ENCODE results near the gene CARNS1. TPM values are rescaled to one million over a fixed set of nuclear protein-coding genes. Genes with fewer than 3 reads are reported as not detected.

Gene CARNS1
- total and polyA plus RNA-seq, 2 experiments from 2014 or later, result 2.4 to 7.7 TPM

DNA sequence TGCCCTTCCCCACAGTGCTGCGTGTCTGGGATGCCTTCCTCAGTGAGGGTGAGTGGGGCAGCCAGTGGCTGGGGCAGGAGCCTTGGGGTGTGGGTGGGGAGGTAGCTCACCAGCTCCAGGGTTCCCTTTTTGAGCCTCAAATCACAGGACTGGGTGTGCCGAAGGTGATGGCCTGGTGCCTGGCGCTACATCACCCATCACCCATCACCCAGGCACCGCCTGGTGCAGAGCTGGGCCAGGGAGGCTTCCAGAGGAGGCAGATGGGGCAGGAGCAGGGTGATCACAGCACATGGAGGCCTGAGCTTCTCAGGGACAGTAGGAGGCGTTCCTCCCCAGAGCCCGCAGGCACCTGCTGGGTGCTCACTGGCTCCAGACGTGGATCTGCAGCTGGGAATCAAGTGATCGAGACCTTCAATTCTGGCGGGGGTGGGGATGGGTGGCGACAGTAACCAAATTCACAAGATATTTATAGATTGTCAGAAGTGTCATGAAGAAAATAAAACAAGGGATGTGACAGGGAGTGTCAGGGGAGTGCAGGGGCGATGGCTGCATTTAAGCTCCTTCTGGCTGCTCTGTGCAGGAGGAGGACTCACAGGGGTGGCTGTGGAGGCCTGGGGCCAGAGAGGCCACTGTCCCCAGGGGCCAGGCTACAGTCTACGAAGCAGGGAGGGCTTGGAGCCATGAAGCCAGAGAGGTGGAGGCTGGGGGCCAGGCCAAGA, 8.3 kb upstream of the CARNS1 start:
- H3K4me1 ChIP-seq (ENCODE audit: insufficient read depth), result peaks cover 4% of the 10 kb centered on the region
- no peak overlapping the region for H3K4me3 ChIP-seq
- 70% methylated on average over 12 of the region's 12 CpGs for WGBS (ENCODE audit: low lambda C conversion rate, missing lambda C conversion rate)
- no peaks in the 10 kb centered on the region for H3K9me3 ChIP-seq (ENCODE audit: low read depth)
- H4K20me1 ChIP-seq (ENCODE audit: insufficient read depth, poor library complexity, severe bottlenecking), result no peaks in the 10 kb centered on the region
- no peaks in the 10 kb centered on the region for H3K36me3 ChIP-seq (replicated peaks; ENCODE audit: insufficient read depth, low read depth)
- no peak overlapping the region for H2AFZ ChIP-seq
- TF ChIP-seq EZH2phosphoT487 (IDR thresholded peaks at IDR 0.05; ENCODE audit: low read depth, severe bottlenecking, unreplicated experiment), result no peak
- TF ChIP-seq EZH2 (IDR thresholded peaks at IDR 0.05; ENCODE audit: borderline replicate concordance), result no peak
- TF ChIP-seq, protein P1, sequence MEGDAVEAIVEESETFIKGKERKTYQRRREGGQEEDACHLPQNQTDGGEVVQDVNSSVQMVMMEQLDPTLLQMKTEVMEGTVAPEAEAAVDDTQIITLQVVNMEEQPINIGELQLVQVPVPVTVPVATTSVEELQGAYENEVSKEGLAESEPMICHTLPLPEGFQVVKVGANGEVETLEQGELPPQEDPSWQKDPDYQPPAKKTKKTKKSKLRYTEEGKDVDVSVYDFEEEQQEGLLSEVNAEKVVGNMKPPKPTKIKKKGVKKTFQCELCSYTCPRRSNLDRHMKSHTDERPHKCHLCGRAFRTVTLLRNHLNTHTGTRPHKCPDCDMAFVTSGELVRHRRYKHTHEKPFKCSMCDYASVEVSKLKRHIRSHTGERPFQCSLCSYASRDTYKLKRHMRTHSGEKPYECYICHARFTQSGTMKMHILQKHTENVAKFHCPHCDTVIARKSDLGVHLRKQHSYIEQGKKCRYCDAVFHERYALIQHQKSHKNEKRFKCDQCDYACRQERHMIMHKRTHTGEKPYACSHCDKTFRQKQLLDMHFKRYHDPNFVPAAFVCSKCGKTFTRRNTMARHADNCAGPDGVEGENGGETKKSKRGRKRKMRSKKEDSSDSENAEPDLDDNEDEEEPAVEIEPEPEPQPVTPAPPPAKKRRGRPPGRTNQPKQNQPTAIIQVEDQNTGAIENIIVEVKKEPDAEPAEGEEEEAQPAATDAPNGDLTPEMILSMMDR (IDR thresholded peaks at IDR 0.05; ENCODE audit: poor library complexity), result no peak
- H3K4me2 ChIP-seq, result no peak overlapping the region
- no peak for DNase-seq (ENCODE audit: low spot score)
- no peak overlapping the region for H3K27ac ChIP-seq
- H3K27me3 ChIP-seq, result no peaks in the 10 kb centered on the region
- H3K9me2 ChIP-seq (replicated peaks; ENCODE audit: insufficient read depth), result no peaks in the 10 kb centered on the region
- H3K79me2 ChIP-seq, result no peaks in the 10 kb centered on the region

- Histone ChIP-seq H3K79me2 (no peaks in the 10 kb centered on the region), H4K20me1 (ENCODE audit: insufficient read depth, poor library complexity, severe bottlenecking) (no peaks in the 10 kb centered on the region), H3K4me1 (ENCODE audit: insufficient read depth) (no peaks in the 10 kb centered on the region), H3K4me2 (no peak overlapping the region), H3K9me2 (replicated peaks; ENCODE audit: insufficient read depth) (no peaks in the 10 kb centered on the region), H3K27ac (no peak overlapping the region), H3K27me3 (no peaks in the 10 kb centered on the region), H3K4me3 (no peak overlapping the region), H2AFZ (no peak overlapping the region), H3K36me3 (replicated peaks; ENCODE audit: insufficient read depth, low read depth) (no peaks in the 10 kb centered on the region), H3K9me3 (ENCODE audit: low read depth) (no peaks in the 10 kb centered on the region)
- 78% methylated on average over 12 of the region's 12 CpGs for WGBS (ENCODE audit: low lambda C conversion rate, missing lambda C conversion rate)
- TF ChIP-seq, protein P1 (IDR thresholded peaks at IDR 0.05; ENCODE audit: poor library complexity), result no peak
- no peak for TF ChIP-seq EZH2phosphoT487 (IDR thresholded peaks at IDR 0.05; ENCODE audit: low read depth, severe bottlenecking, unreplicated experiment)
- TF ChIP-seq EZH2 (IDR thresholded peaks at IDR 0.05; ENCODE audit: borderline replicate concordance), result no peak
- DNase-seq (ENCODE audit: low spot score), result no peak
These were observed 7.8 kb upstream of the CARNS1 start for GRCh38 chr11:67407688-67408163.

GRCh38 chr11:67408437-67409200, 6.9 kb upstream of the CARNS1 start:
- Histone ChIP-seq H3K4me2 (no peak overlapping the region), H3K36me3 (replicated peaks; ENCODE audit: insufficient read depth, low read depth) (no peaks in the 10 kb centered on the region), H2AFZ (no peak overlapping the region), H3K9me2 (replicated peaks; ENCODE audit: insufficient read depth) (no peaks in the 10 kb centered on the region), H3K27me3 (no peaks in the 10 kb centered on the region), H3K79me2 (no peaks in the 10 kb centered on the region), H4K20me1 (ENCODE audit: insufficient read depth, poor library complexity, severe bottlenecking) (no peaks in the 10 kb centered on the region), H3K4me3 (no peak overlapping the region), H3K27ac (no peak overlapping the region), H3K4me1 (ENCODE audit: insufficient read depth) (no peaks in the 10 kb centered on the region), H3K9me3 (ENCODE audit: low read depth) (no peaks in the 10 kb centered on the region)
- 88% methylated on average over 18 of the region's 18 CpGs for WGBS (ENCODE audit: low lambda C conversion rate, missing lambda C conversion rate)
- DNase-seq (ENCODE audit: low spot score), result no peak
- TF ChIP-seq, protein P1 (IDR thresholded peaks at IDR 0.05; ENCODE audit: poor library complexity), result no peak
- no peak for TF ChIP-seq EZH2phosphoT487 (IDR thresholded peaks at IDR 0.05; ENCODE audit: low read depth, severe bottlenecking, unreplicated experiment)
- no peak for TF ChIP-seq EZH2 (IDR thresholded peaks at IDR 0.05; ENCODE audit: borderline replicate concordance)

Measured in hepatocyte (in vitro differentiated cells).